Astrocyte (in vitro differentiated cells and primary cell): ENCODE results near the gene SYT2. TPM values are rescaled to one million over a fixed set of nuclear protein-coding genes. Genes with fewer than 3 reads are reported as not detected.
A peak's percentile ranks its signal among the peaks of the same experiment; 100 is the strongest.

Source experiments
- DNase-seq: peaks from one replicate; pipeline ENCODE4 v3.0.0-alpha.2; 2010; ENCODE audit warnings: low read depth
- FAIRE-seq: peaks from 2 replicates; lab custom pipeline; 2011; peaks lifted over from hg19 to GRCh38; lab: Jason Lieb, UNC
- H2AFZ ChIP-seq: 2 replicates; pipeline ENCODE4 v1.6.0; 2012; ENCODE audit warnings: low read depth, low read length, inconsistent platforms
- H3K27ac ChIP-seq: 2 replicates; pipeline ENCODE4 v1.5.1; 2011; ENCODE audit warnings: low read depth, low read length, inconsistent platforms
- H3K27me3 ChIP-seq: 2 replicates; pipeline ENCODE4 v1.6.0; 2011; ENCODE audit warnings: low read length, inconsistent platforms; ENCODE audit not compliant: insufficient read depth
- H3K36me3 ChIP-seq: 2 replicates; pipeline ENCODE4 v1.5.1; 2011; ENCODE audit warnings: low read length, inconsistent platforms; ENCODE audit not compliant: insufficient read depth
- H3K4me1 ChIP-seq: 2 replicates; pipeline ENCODE4 v1.5.1; 2011; ENCODE audit warnings: low read length, inconsistent platforms; ENCODE audit not compliant: insufficient read depth
- H3K4me2 ChIP-seq: 2 replicates; pipeline ENCODE4 v1.6.0; 2012; ENCODE audit warnings: low read length, inconsistent platforms
- H3K4me3 ChIP-seq: 2 replicates; pipeline ENCODE4 v1.5.1; 2011; ENCODE audit warnings: low read depth, mild to moderate bottlenecking, low read length, inconsistent platforms; ENCODE audit not compliant: insufficient read depth
- H3K79me2 ChIP-seq: 2 replicates; pipeline ENCODE4 v1.6.0; 2012; ENCODE audit warnings: mild to moderate bottlenecking, low read length, inconsistent platforms; ENCODE audit not compliant: insufficient read depth
- H3K9ac ChIP-seq: 2 replicates; pipeline ENCODE4 v1.6.0; 2012; ENCODE audit warnings: mild to moderate bottlenecking, low read length, inconsistent platforms
- H3K9me3 ChIP-seq: 2 replicates; pipeline ENCODE4 v1.5.1; 2012; ENCODE audit warnings: low read depth, mild to moderate bottlenecking, low read length, inconsistent platforms; ENCODE audit not compliant: insufficient read depth
- H4K20me1 ChIP-seq: 2 replicates; pipeline ENCODE4 v1.6.0; 2012; ENCODE audit warnings: low read length, inconsistent platforms; ENCODE audit not compliant: insufficient read depth
- H3K27ac Mint-ChIP-seq: one replicate; pipeline ENCODE4 v1.8.0; 2021; ENCODE audit warnings: mild to moderate bottlenecking, mixed read lengths; ENCODE audit not compliant: unreplicated experiment
- H3K27me3 Mint-ChIP-seq: one replicate; pipeline ENCODE4 v1.8.0; 2021; ENCODE audit warnings: low read depth, mixed read lengths; ENCODE audit not compliant: unreplicated experiment
- H3K36me3 Mint-ChIP-seq: one replicate; pipeline ENCODE4 v1.8.0; 2021; ENCODE audit warnings: low read depth, mixed read lengths; ENCODE audit not compliant: unreplicated experiment
- H3K4me1 Mint-ChIP-seq: one replicate; pipeline ENCODE4 v1.8.0; 2021; ENCODE audit warnings: low read depth, mixed read lengths; ENCODE audit not compliant: unreplicated experiment
- H3K4me3 Mint-ChIP-seq: one replicate; pipeline ENCODE4 v1.8.0; 2021; ENCODE audit warnings: mild to moderate bottlenecking, moderate library complexity, mixed read lengths; ENCODE audit not compliant: unreplicated experiment
- H3K9me3 Mint-ChIP-seq: one replicate; pipeline ENCODE4 v1.8.0; 2021; ENCODE audit warnings: mild to moderate bottlenecking, mixed read lengths; ENCODE audit not compliant: unreplicated experiment
- CTCF ChIP-seq: IDR thresholded peaks from 2 replicates; pipeline ENCODE4 v1.5.1; 2011; ENCODE audit warnings: low read depth, mild to moderate bottlenecking, inconsistent platforms, low read length, moderate library complexity; ENCODE audit not compliant: insufficient read depth
- EZH2 ChIP-seq: IDR thresholded peaks from 2 replicates; pipeline ENCODE4 v1.6.1; 2012; ENCODE audit warnings: mild to moderate bottlenecking, low read length, inconsistent platforms; ENCODE audit not compliant: insufficient read depth
- total RNA-seq: library from RNA; stranded (reverse); gene quantifications from 2 replicates; pipeline ENCODE4 v1.2.1, GENCODE V29; 2021

The SYT2 gene
- total RNA-seq, 1 donor from 2014 or later: 0.27 TPM

- H3K4me1 ChIP-seq: no peaks in the 10 kb centered on the region
- H3K27me3 ChIP-seq: peaks cover 59% of the 10 kb centered on the region
- peak; percentile 5 for TF ChIP-seq CTCF
- TF ChIP-seq EZH2: no peak
- Mint-ChIP-seq H3K27me3 (peaks cover 62% of the 10 kb centered on the region), H3K9me3 (no peaks in the 10 kb centered on the region), H3K4me3 (no peak overlapping the region), H3K27ac (no peak overlapping the region), H3K4me1 (no peaks in the 10 kb centered on the region), H3K36me3 (peaks cover 2% of the 10 kb centered on the region)
- H3K36me3 ChIP-seq: no peaks in the 10 kb centered on the region
- FAIRE-seq (no peak), DNase-seq (no peak)
- H3K27ac ChIP-seq: no peak overlapping the region
- no peak overlapping the region for H3K4me2 ChIP-seq
- H3K4me3 ChIP-seq: no peak overlapping the region
- H4K20me1 ChIP-seq: no peaks in the 10 kb centered on the region
- no peaks in the 10 kb centered on the region for H3K9me3 ChIP-seq
- H2AFZ ChIP-seq: no peak overlapping the region
- H3K9ac ChIP-seq: no peak overlapping the region
- no peaks in the 10 kb centered on the region for H3K79me2 ChIP-seq
Observed at GRCh38 chr1:202661136-202661845, 49.0 kb downstream of the SYT2 start.

DNA sequence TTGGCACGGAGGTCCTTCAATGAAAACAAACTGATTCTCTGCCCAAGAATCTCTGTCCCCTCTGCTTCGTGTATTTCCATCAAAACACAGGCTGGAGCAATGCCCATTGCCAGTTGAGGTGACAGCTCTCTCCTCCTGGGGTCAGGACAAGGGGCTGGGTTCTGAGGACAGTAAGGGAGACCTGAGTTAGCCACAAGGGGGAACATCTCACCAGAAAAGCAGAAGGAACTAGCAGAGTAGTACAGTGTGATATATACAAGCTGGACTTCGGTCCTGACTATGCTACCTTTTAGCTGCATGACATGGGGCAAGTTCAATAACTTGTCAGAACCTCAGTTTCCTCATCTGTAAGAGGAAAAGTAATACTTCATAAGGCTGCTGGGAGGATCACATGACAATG lies 50.3 kb downstream of the SYT2 start:
- H3K4me1 Mint-ChIP-seq: no peaks in the 10 kb centered on the region
- Histone ChIP-seq H3K4me3 (no peak overlapping the region), H3K9me3 (no peaks in the 10 kb centered on the region), H3K4me1 (no peaks in the 10 kb centered on the region), H3K4me2 (no peak overlapping the region), H3K36me3 (no peaks in the 10 kb centered on the region), H3K79me2 (no peaks in the 10 kb centered on the region), H3K27me3 (peaks cover 69% of the 10 kb centered on the region), H3K27ac (no peak overlapping the region), H2AFZ (no peak overlapping the region), H3K9ac (no peak overlapping the region), H4K20me1 (no peaks in the 10 kb centered on the region)
- peaks cover 73% of the 10 kb centered on the region for H3K27me3 Mint-ChIP-seq
- DNase-seq (no peak), FAIRE-seq (no peak)
- peaks cover 2% of the 10 kb centered on the region for H3K36me3 Mint-ChIP-seq
- TF ChIP-seq CTCF (no peak), EZH2 (no peak)
- no peak overlapping the region for H3K27ac Mint-ChIP-seq
- no peaks in the 10 kb centered on the region for H3K9me3 Mint-ChIP-seq
- H3K4me3 Mint-ChIP-seq: no peak overlapping the region

DNA sequence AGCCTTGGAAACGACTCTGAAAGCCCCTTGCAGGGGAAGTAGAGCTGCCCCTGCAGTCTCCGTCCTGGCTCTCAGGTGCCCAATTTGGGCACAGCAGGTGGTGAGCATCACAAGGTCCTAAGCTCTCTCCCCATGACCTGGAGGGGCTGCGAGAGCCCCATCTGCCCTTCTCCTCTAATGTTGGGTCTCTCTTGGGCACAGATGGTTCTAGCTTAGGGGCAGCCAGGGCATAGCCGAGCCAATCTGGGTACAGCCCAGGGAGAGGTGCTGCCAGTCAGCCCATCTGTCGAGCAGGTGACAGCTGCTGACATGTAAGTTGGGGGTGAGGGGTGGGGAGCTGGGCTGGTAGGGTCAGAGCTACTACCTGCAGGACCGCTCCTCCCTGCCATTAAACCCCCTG lies 50.7 kb downstream of the SYT2 start:
- H3K4me1 Mint-ChIP-seq: no peaks in the 10 kb centered on the region
- H3K9me3 Mint-ChIP-seq: no peaks in the 10 kb centered on the region
- Histone ChIP-seq H3K4me1 (no peaks in the 10 kb centered on the region), H3K9me3 (no peaks in the 10 kb centered on the region), H3K4me3 (no peak overlapping the region), H3K4me2 (no peak overlapping the region), H3K27me3 (peaks cover 73% of the 10 kb centered on the region), H3K27ac (no peak overlapping the region), H3K36me3 (no peaks in the 10 kb centered on the region), H4K20me1 (no peaks in the 10 kb centered on the region), H2AFZ (no peak overlapping the region), H3K9ac (no peak overlapping the region), H3K79me2 (no peaks in the 10 kb centered on the region)
- no peak overlapping the region for H3K4me3 Mint-ChIP-seq
- TF ChIP-seq EZH2 (no peak), CTCF (no peak)
- peaks cover 78% of the 10 kb centered on the region for H3K27me3 Mint-ChIP-seq
- DNase-seq (no peak), FAIRE-seq (no peak)
- H3K36me3 Mint-ChIP-seq: peaks cover 2% of the 10 kb centered on the region
- no peak overlapping the region for H3K27ac Mint-ChIP-seq
